H9 (cell line): ENCODE measurements around the gene ZNF821. TPM values are rescaled to one million over a fixed set of nuclear protein-coding genes. Genes with fewer than 3 reads are reported as not detected.

Source experiments
- DNase-seq: peaks from one replicate; pipeline ENCODE4 v3.0.0-alpha.2; 2017
- H2AFZ ChIP-seq: one replicate; pipeline ENCODE4 v1.6.1; 2013; ENCODE audit warnings: mild to moderate bottlenecking, low read length, control low read depth, moderate library complexity
- H2AK5ac ChIP-seq: 2 replicates; pipeline ENCODE4 v1.6.1; 2013; ENCODE audit warnings: low read length, control low read depth, mixed read lengths; ENCODE audit not compliant: insufficient read length
- H2BK120ac ChIP-seq: one replicate; pipeline ENCODE4 v1.6.1; 2013; ENCODE audit warnings: low read depth, mild to moderate bottlenecking, low read length, control low read depth, inconsistent platforms; ENCODE audit not compliant: poor library complexity, severe bottlenecking
- H2BK12ac ChIP-seq: 2 replicates; pipeline ENCODE4 v1.6.1; 2013; ENCODE audit warnings: low read length, control low read depth, mixed read lengths, low read depth; ENCODE audit not compliant: insufficient read length
- H2BK15ac ChIP-seq: 2 replicates; pipeline ENCODE4 v1.6.1; 2013; ENCODE audit warnings: low read depth, low read length, control low read depth
- H2BK20ac ChIP-seq: one replicate; pipeline ENCODE4 v1.6.1; 2013; ENCODE audit warnings: low read depth, mild to moderate bottlenecking, low read length, control low read depth, inconsistent platforms; ENCODE audit not compliant: poor library complexity, severe bottlenecking
- H2BK5ac ChIP-seq: 2 replicates; pipeline ENCODE4 v1.6.1; 2013; ENCODE audit warnings: low read length, control low read depth, mixed read lengths; ENCODE audit not compliant: insufficient read length
- H3K14ac ChIP-seq: 2 replicates; pipeline ENCODE4 v1.6.1; 2013; ENCODE audit warnings: low read length, control low read depth; ENCODE audit not compliant: insufficient read depth
- H3K18ac ChIP-seq: 2 replicates; pipeline ENCODE4 v1.6.1; 2013; ENCODE audit warnings: low read depth, mild to moderate bottlenecking, mixed read lengths, low read length, control low read depth; ENCODE audit not compliant: insufficient read length
- H3K23ac ChIP-seq: 2 replicates; pipeline ENCODE4 v1.6.1; 2013; ENCODE audit warnings: low read length, control low read depth, mixed read lengths, low read depth; ENCODE audit not compliant: insufficient read length
- H3K23me2 ChIP-seq: 2 replicates; pipeline ENCODE4 v1.6.1; 2013; ENCODE audit warnings: low read depth, mild to moderate bottlenecking, mixed read lengths, low read length, control low read depth; ENCODE audit not compliant: insufficient read length, poor library complexity, severe bottlenecking
- H3K27ac ChIP-seq: 2 replicates; pipeline ENCODE4 v1.5.1; 2013; ENCODE audit warnings: low read length, control low read depth, mixed read lengths, low read depth; ENCODE audit not compliant: insufficient read length
- H3K27me3 ChIP-seq: 2 replicates; pipeline ENCODE4 v1.6.1; 2013; ENCODE audit warnings: low read length, control low read depth, inconsistent platforms; ENCODE audit not compliant: insufficient read depth
- H3K4ac ChIP-seq: 2 replicates; pipeline ENCODE4 v1.6.1; 2013; ENCODE audit warnings: low read depth, mild to moderate bottlenecking, control low read depth, inconsistent platforms, low read length, moderate library complexity
- H3K4me1 ChIP-seq: 2 replicates; pipeline ENCODE4 v1.6.1; 2013; ENCODE audit warnings: low read length, control low read depth, inconsistent platforms; ENCODE audit not compliant: insufficient read depth
- H3K4me2 ChIP-seq: 2 replicates; pipeline ENCODE4 v1.6.1; 2013; ENCODE audit warnings: low read length, control low read depth, mixed read lengths; ENCODE audit not compliant: insufficient read length, insufficient read depth
- H3K56ac ChIP-seq: 2 replicates; pipeline ENCODE4 v1.6.1; 2013; ENCODE audit warnings: low read depth, mild to moderate bottlenecking, mixed read lengths, low read length, control low read depth; ENCODE audit not compliant: insufficient read length
- H3K79me1 ChIP-seq: 2 replicates; pipeline ENCODE4 v1.6.1; 2013; ENCODE audit warnings: low read depth, mild to moderate bottlenecking, moderate library complexity, low read length, control low read depth, inconsistent platforms; ENCODE audit not compliant: insufficient read depth, poor library complexity, severe bottlenecking
- H3K79me2 ChIP-seq: 2 replicates; pipeline ENCODE4 v1.6.1; 2013; ENCODE audit warnings: low read length, control low read depth, inconsistent platforms; ENCODE audit not compliant: insufficient read depth
- H3K9ac ChIP-seq: 2 replicates; pipeline ENCODE4 v1.6.1; 2013; ENCODE audit warnings: low read length, control low read depth, mixed read lengths; ENCODE audit not compliant: insufficient read length; ENCODE audit errors: extremely low read depth
- H3K9me3 ChIP-seq: one replicate; pipeline ENCODE4 v1.6.1; 2013; ENCODE audit warnings: low read depth, low read length, inconsistent platforms; ENCODE audit not compliant: control insufficient read depth
- H3T11ph ChIP-seq: one replicate; pipeline ENCODE4 v1.6.1; 2013; ENCODE audit warnings: mild to moderate bottlenecking, low read length, control low read depth, inconsistent platforms
- H4K20me1 ChIP-seq: one replicate; pipeline ENCODE4 v1.6.1; 2013; ENCODE audit not compliant: control insufficient read depth, insufficient read length, insufficient read depth
- H4K5ac ChIP-seq: 2 replicates; pipeline ENCODE4 v1.6.1; 2013; ENCODE audit warnings: low read depth, mild to moderate bottlenecking, mixed read lengths, low read length, control low read depth; ENCODE audit not compliant: insufficient read length
- H4K8ac ChIP-seq: replicated peaks from 2 replicates; pipeline ENCODE4 v1.6.1; 2013; ENCODE audit warnings: low read length, control low read depth, mixed read lengths, low read depth; ENCODE audit not compliant: insufficient read length
- H4K91ac ChIP-seq: 2 replicates; pipeline ENCODE4 v1.6.1; 2013; ENCODE audit warnings: low read depth, mild to moderate bottlenecking, moderate library complexity, mixed read lengths, low read length, control low read depth; ENCODE audit not compliant: insufficient read length
- H3K27ac Mint-ChIP-seq, 3 experiments: 2 replicates in 2 of 3; 3 replicates in 1 of 3; pipeline ENCODE4 v1.8.0; 2020 to 2021; ENCODE audit warnings: mixed read lengths in 3 of 3, mild to moderate bottlenecking in 1 of 3, moderate library complexity in 1 of 3
- H3K27me3 Mint-ChIP-seq: 2 replicates; pipeline ENCODE4 v1.8.0; 2021; ENCODE audit warnings: low read depth, mild to moderate bottlenecking, moderate library complexity, mixed read lengths
- H3K36me3 Mint-ChIP-seq, 3 experiments: 2 replicates in 2 of 3; 3 replicates in 1 of 3; pipeline ENCODE4 v1.8.0; 2020 to 2021; ENCODE audit warnings: low read depth in 3 of 3, mixed read lengths in 3 of 3; ENCODE audit not compliant: insufficient read depth in 1 of 3
- H3K4me1 Mint-ChIP-seq, 2 experiments: 2 replicates each; pipeline ENCODE4 v1.8.0; 2020; ENCODE audit warnings: mixed read lengths in 2 of 2
- H3K4me3 Mint-ChIP-seq, 2 experiments: 2 replicates in 1 of 2; 3 replicates in 1 of 2; pipeline ENCODE4 v1.8.0; 2020 to 2021; ENCODE audit warnings: mild to moderate bottlenecking in 2 of 2, mixed read lengths in 2 of 2, moderate library complexity in 1 of 2
- H3K9me3 Mint-ChIP-seq, 2 experiments: 2 replicates in 1 of 2; 3 replicates in 1 of 2; pipeline ENCODE4 v1.8.0; 2020; ENCODE audit warnings: mild to moderate bottlenecking in 2 of 2, mixed read lengths in 2 of 2, moderate library complexity in 1 of 2
- WGBS: extraction: QIAGEN DNeasy Blood & Tissue Kit; methylation state at CpG from one replicate; pipeline ENCODE4 v1.1.7; 2013; ENCODE audit warnings: missing lambda C conversion rate, low lambda C conversion rate, mixed read lengths; ENCODE audit not compliant: insufficient read length; ENCODE audit errors: extremely low coverage; 5-methylcytosine and 5-hydroxymethylcytosine counted together
- total RNA-seq: library from RNA; stranded (reverse); gene quantifications from 2 replicates; pipeline ENCODE4 v1.2.1, GENCODE V29; 2021
- TF ChIP-seq, protein P1 (sequence below): fragments of 200-600 bp; sonication (generic); conservative IDR thresholded peaks from 3 replicates; pipeline ENCODE4 v1.8.0; 2021; ENCODE audit warnings: antibody characterized with exemption, mild to moderate bottlenecking

ZNF821 gene
- total RNA-seq, 1 experiment from 2014 or later, result 12.5 TPM

DNA sequence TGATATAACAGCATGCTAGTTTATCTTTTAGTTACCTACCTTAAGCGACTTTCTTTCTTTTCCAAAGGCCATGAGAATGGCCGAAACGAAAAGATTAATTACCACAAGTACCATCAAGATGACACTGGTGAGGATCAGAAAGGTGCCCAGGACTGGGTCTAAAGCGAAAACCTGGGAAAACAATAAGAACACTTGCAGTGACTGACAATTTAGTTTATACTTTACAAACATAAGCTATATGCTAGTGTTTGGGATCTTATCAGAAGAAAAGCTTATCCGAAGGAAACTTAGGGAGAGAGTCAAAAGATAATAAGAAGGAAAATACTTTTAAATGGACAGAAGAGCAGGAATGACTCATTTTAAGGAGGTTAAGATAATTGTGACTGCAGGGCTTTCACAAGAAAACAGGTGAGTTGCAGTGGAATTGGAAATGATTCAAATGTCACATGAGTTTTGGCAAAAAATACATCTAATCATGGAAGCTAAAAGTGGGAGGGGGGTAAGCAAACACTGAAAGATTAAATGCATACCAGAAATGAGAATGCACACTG, 46.1 kb upstream of the ZNF821 start:
- H3K14ac ChIP-seq, result no peak overlapping the region
- no peak overlapping the region for H4K91ac ChIP-seq
- H3K27me3 ChIP-seq, result no peaks in the 10 kb centered on the region
- H3K79me2 ChIP-seq, result no peaks in the 10 kb centered on the region
- H2BK20ac ChIP-seq, result no peak overlapping the region
- H2AK5ac ChIP-seq, result no peak overlapping the region
- H3K9me3 ChIP-seq, result no peaks in the 10 kb centered on the region
- no peak overlapping the region for H4K5ac ChIP-seq
- no peak for DNase-seq
- no peak overlapping the region for H2AFZ ChIP-seq
- H3K9ac ChIP-seq, result no peak overlapping the region
- no peak overlapping the region for H3T11ph ChIP-seq
- H3K18ac ChIP-seq, result no peak overlapping the region
- no peaks in the 10 kb centered on the region for H3K4me1 ChIP-seq
- H3K79me1 ChIP-seq, result no peaks in the 10 kb centered on the region
- peaks cover 2% of the 10 kb centered on the region for H4K20me1 ChIP-seq
- H3K23me2 ChIP-seq, result no peaks in the 10 kb centered on the region
- H2BK12ac ChIP-seq, result no peak overlapping the region
- no peak overlapping the region for H3K23ac ChIP-seq
- no peak overlapping the region for H3K4me2 ChIP-seq
- H2BK15ac ChIP-seq, result no peak overlapping the region
- 0 out of 7 replicates have a peak overlapping the region, but pooled peaks of 1 of the 3 experiments have one; percentile 2 for H3K27ac Mint-ChIP-seq
- H3K4me3 Mint-ChIP-seq, result no peak overlapping the region
- H2BK120ac ChIP-seq, result no peak overlapping the region
- H3K27me3 Mint-ChIP-seq, result no peaks in the 10 kb centered on the region
- TF ChIP-seq, protein P1, sequence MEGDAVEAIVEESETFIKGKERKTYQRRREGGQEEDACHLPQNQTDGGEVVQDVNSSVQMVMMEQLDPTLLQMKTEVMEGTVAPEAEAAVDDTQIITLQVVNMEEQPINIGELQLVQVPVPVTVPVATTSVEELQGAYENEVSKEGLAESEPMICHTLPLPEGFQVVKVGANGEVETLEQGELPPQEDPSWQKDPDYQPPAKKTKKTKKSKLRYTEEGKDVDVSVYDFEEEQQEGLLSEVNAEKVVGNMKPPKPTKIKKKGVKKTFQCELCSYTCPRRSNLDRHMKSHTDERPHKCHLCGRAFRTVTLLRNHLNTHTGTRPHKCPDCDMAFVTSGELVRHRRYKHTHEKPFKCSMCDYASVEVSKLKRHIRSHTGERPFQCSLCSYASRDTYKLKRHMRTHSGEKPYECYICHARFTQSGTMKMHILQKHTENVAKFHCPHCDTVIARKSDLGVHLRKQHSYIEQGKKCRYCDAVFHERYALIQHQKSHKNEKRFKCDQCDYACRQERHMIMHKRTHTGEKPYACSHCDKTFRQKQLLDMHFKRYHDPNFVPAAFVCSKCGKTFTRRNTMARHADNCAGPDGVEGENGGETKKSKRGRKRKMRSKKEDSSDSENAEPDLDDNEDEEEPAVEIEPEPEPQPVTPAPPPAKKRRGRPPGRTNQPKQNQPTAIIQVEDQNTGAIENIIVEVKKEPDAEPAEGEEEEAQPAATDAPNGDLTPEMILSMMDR, result no peak
- no peak overlapping the region for H3K56ac ChIP-seq
- no peak overlapping the region for H2BK5ac ChIP-seq
- H3K4me1 Mint-ChIP-seq, result no peaks in the 10 kb centered on the region
- peaks cover 32 to 71% (median 48%) of the 10 kb centered on the region in 3 experiments; a peak in 6 of 7 replicates for H3K36me3 Mint-ChIP-seq
- no CpG with 5 or more reads among the region's 5 CpGs for WGBS
- no peak overlapping the region for H4K8ac ChIP-seq
- no peak overlapping the region for H3K27ac ChIP-seq
- H3K9me3 Mint-ChIP-seq, result no peaks in the 10 kb centered on the region
- no peak overlapping the region for H3K4ac ChIP-seq
